ENCODE measurements around the gene FFAR2. TPM values are rescaled to one million over a fixed set of nuclear protein-coding genes. Genes with fewer than 3 reads are reported as not detected.

Gene FFAR2
- total and polyA plus RNA-seq, 2 donors (not counting 3 experiments of a cell fraction or from before 2014, with no cell fraction given), result not detected

DNA sequence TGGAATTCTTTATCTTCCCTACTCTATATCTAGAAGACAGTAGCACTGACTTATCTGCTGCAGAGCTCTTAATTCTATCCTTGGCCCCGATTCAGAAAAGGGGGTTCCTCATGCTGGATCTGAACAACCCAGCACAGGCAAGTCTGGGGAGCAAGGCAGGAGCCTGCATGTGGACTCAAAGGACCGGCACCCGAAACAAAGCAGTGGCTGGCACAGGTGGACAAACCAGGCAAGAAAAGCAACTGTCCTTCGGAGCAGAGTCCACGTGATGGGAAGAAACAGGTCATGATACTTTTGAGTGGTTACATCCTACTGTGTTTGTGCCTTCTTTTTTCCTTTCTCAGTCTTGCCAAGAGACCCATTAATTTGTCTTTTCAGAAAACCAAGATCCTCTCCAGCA lies 38.9 kb upstream of the FFAR2 start:
- DNase-seq (ENCODE audit: low read depth, low spot score) (no peak), FAIRE-seq (no peak)
- H3K4me2 ChIP-seq (ENCODE audit: insufficient read depth, low read length), result no peak overlapping the region
- no peaks in the 10 kb centered on the region for H3K9me1 ChIP-seq (replicated peaks; ENCODE audit: control insufficient read depth, extremely low read depth, insufficient read depth, low read length)
- H3K79me2 ChIP-seq (ENCODE audit: control insufficient read depth, insufficient read depth, low read length), result no peaks in the 10 kb centered on the region
- BruUV-seq (replicated peaks), result no TSS peak
- no peaks in the 10 kb centered on the region for H4K20me1 ChIP-seq (replicated peaks; ENCODE audit: control insufficient read depth, extremely low read depth, insufficient read depth, low read length)
- H3K27ac ChIP-seq (ENCODE audit: insufficient read depth, low read depth, low read length), result no peak overlapping the region
- H3K36me3 ChIP-seq (ENCODE audit: control insufficient read depth in 2 of 2, extremely low read depth in 1 of 2, insufficient read depth in 2 of 2, low read length in 2 of 2), result no peaks in the 10 kb centered on the region
- no peak overlapping the region for H3K9ac ChIP-seq (replicated peaks; ENCODE audit: extremely low read depth, insufficient read depth, low read length)
- TF ChIP-seq, protein P1, sequence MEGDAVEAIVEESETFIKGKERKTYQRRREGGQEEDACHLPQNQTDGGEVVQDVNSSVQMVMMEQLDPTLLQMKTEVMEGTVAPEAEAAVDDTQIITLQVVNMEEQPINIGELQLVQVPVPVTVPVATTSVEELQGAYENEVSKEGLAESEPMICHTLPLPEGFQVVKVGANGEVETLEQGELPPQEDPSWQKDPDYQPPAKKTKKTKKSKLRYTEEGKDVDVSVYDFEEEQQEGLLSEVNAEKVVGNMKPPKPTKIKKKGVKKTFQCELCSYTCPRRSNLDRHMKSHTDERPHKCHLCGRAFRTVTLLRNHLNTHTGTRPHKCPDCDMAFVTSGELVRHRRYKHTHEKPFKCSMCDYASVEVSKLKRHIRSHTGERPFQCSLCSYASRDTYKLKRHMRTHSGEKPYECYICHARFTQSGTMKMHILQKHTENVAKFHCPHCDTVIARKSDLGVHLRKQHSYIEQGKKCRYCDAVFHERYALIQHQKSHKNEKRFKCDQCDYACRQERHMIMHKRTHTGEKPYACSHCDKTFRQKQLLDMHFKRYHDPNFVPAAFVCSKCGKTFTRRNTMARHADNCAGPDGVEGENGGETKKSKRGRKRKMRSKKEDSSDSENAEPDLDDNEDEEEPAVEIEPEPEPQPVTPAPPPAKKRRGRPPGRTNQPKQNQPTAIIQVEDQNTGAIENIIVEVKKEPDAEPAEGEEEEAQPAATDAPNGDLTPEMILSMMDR (IDR thresholded peaks at IDR 0.05; ENCODE audit: extremely low read depth in 1 of 2, insufficient read depth in 1 of 2, low read depth in 1 of 2, low read length in 2 of 2), result no peak
- TF ChIP-seq POLR2AphosphoS5 (IDR thresholded peaks at IDR 0.05; ENCODE audit: insufficient read depth, low read depth, low read length), result no peak
- TF ChIP-seq, protein P2, sequence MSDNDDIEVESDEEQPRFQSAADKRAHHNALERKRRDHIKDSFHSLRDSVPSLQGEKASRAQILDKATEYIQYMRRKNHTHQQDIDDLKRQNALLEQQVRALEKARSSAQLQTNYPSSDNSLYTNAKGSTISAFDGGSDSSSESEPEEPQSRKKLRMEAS (IDR thresholded peaks at IDR 0.05; ENCODE audit: insufficient read depth, insufficient read length), result no peak
- TF ChIP-seq JUN (IDR thresholded peaks at IDR 0.05; ENCODE audit: borderline replicate concordance, insufficient read depth, insufficient read length, low read depth), result no peak
- no peak for TF ChIP-seq EZH2 (IDR thresholded peaks at IDR 0.05; ENCODE audit: borderline replicate concordance, low read depth, low read length, severe bottlenecking)
- no peak for TF ChIP-seq FOS (IDR thresholded peaks at IDR 0.05; ENCODE audit: borderline replicate concordance, insufficient read depth, low read length)
- TF ChIP-seq GATA2 (IDR thresholded peaks at IDR 0.05; ENCODE audit: insufficient read depth, insufficient read length, low read depth, low read length), result no peak
- no peak for TF ChIP-seq POLR2A (IDR thresholded peaks at IDR 0.05; ENCODE audit: low read depth, low read length)
- TF ChIP-seq MYC (IDR thresholded peaks at IDR 0.05; ENCODE audit: low read depth, low read length), result no peak
- intact Hi-C loops (cut with micrococcal nuclease), result no loop called here
- no peaks in the 10 kb centered on the region for H3K9me3 ChIP-seq (replicated peaks; ENCODE audit: control insufficient read depth, insufficient read depth, low read length)
- CTCF ChIA-PET, result interaction anchor here (1.6 kb wide), 1 partner anchor 8 kb away, joined by 3 read pairs; no protein-coding TSS in a partner anchor
- dilution Hi-C loops (cut with MboI; ENCODE audit: extremely low pct_ligation_motif_present, low sequenced_read_pairs), result no loop called here
- no peak overlapping the region for H2AFZ ChIP-seq (ENCODE audit: low read depth, low read length)
- H3K27me3 ChIP-seq (ENCODE audit: control insufficient read depth in 2 of 2, insufficient read depth in 2 of 2, low read length in 2 of 2), result no peaks in the 10 kb centered on the region
- no peak overlapping the region for H3K4me3 ChIP-seq (replicated peaks in 1 of 3; ENCODE audit: insufficient read depth in 1 of 3, low read depth in 1 of 3, low read length in 3 of 3)
- POLR2A ChIA-PET, result no interaction called here
- H3K4me1 ChIP-seq (ENCODE audit: control insufficient read depth, extremely low read depth, insufficient read depth, low read length), result no peaks in the 10 kb centered on the region
